ENCODE measurements around the gene ARPC3. TPM values are rescaled to one million over a fixed set of nuclear protein-coding genes. Genes with fewer than 3 reads are reported as not detected.
"Not testable (repeated sequence)": the region's sequence is repeated elsewhere in the genome, so short reads cannot be mapped to it uniquely, and the experiment has no call there.

ARPC3 gene
- total and polyA plus RNA-seq, 2 donors, result 151 to 220 TPM

DNA sequence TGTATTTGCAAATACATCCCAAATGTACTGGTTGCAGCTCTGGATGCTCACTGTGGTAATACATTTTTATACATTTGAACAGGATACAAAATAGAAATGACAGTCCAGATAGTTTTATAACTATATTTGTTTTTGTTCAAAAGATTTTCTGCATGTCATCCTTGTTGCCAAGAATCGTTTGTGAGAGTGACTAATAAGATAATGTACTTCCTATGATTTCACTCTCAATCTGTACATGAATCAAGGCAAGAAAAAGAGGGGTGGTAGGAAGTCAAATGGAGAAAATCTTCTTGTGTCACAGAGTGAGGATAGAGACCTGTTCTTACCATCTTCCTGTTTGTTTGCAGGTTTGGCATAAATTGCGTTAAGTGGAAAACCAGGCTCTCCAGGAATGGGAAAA, 13.9 kb downstream of the ARPC3 start:
- WGBS, result 55% methylated on average over 2 of the region's 2 CpGs
- Histone ChIP-seq H3K4me3 (ENCODE audit: low read depth, low read length) (no peak overlapping the region), H3K27ac (ENCODE audit: low read depth) (no peak overlapping the region), H3K36me3 (ENCODE audit: insufficient read depth) (peaks cover 2% of the 10 kb centered on the region), H3K4me1 (ENCODE audit: insufficient read depth) (no peaks in the 10 kb centered on the region)
- DNase-seq (ENCODE audit: extremely low spot score), result no peak

DNA sequence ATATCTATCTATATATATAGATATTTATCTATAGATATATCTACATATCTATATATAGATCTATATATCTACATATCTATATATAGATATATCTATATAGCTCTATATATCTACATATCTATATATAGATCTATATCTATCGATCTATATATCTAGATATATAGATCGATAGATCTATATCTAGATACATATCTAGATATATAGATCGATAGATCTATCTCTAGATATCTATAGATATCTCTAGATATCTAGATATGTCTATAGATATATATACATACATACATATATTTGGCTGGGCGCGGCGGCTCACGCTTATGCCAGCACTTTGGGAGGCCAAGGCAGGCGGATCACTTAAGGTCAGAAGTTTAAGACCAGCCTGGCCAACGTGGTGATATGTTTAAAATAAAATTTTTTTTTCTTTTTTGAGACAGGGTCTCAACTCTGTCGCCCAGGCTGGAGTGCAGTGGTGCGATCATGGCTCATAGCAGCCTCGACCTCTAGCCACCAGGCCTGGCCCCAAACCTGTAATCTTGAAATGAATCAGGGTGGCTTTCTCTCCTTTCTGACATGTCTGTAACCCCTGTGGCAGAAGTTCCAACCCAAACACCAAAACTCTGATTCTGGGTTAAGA, 18.1 kb downstream of the ARPC3 start:
- no peak overlapping the region for H3K27ac ChIP-seq (ENCODE audit: low read depth)
- no peaks in the 10 kb centered on the region for H3K4me1 ChIP-seq (ENCODE audit: insufficient read depth)
- no peak for DNase-seq (ENCODE audit: extremely low spot score)
- H3K36me3 ChIP-seq (ENCODE audit: insufficient read depth), result no peaks in the 10 kb centered on the region
- H3K4me3 ChIP-seq (ENCODE audit: low read depth, low read length), result no peak overlapping the region
- 83% methylated on average over 12 of the region's 12 CpGs for WGBS

DNA sequence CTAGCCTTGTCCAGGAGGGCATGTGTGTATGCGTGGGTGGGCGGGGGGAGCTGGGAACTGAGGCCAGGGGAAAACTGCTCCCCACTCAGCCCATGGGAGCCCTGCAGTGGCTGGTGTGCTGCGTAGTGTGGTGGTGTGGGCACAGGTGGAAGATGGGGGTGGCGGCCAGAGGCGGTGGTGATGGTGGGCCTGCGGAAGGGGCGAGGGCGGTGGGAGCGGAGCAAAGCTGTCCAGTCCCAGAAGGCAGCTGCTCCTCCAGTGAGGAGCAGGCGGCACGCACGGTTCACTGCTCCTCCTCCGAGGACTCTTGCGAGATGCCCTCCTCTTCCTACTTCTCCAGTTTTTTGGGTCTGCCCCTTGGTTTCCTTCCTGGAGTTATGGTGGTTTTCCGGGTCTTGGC, 20.5 kb downstream of the ARPC3 start:
- not testable (repeated sequence) for H3K27ac ChIP-seq (ENCODE audit: low read depth); H3K4me3 ChIP-seq (ENCODE audit: low read depth, low read length); H3K4me1 ChIP-seq (ENCODE audit: insufficient read depth); DNase-seq (ENCODE audit: extremely low spot score); H3K36me3 ChIP-seq (ENCODE audit: insufficient read depth)
- WGBS, result 93% methylated on average over 15 of the region's 15 CpGs

DNA sequence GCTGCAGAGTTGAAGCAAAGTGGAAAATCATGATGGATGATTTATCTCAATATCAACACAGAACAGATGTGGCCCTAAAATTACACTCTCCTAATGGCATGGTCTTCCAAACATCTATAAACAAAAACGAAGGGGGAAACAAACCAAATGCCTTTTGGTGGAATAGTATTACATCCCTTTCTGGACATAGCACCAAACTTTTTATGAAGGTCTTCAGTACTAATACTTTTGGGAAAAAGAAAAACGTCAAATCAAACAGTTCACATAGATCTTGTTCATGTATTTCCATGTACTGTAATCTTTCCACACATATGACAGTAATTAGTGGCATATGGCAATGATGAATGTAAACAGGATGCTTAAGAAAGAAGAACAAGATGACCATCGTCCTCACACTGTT, 23.7 kb downstream of the ARPC3 start:
- WGBS, result 30% methylated on average over 3 of the region's 3 CpGs
- no peak overlapping the region for H3K4me3 ChIP-seq (ENCODE audit: low read depth, low read length)
- no peaks in the 10 kb centered on the region for H3K36me3 ChIP-seq (ENCODE audit: insufficient read depth)
- no peak overlapping the region for H3K27ac ChIP-seq (ENCODE audit: low read depth)
- no peaks in the 10 kb centered on the region for H3K4me1 ChIP-seq (ENCODE audit: insufficient read depth)
- DNase-seq (ENCODE audit: extremely low spot score), result no peak

GRCh38 chr12:110424237-110424636, 25.9 kb downstream of the ARPC3 start:
- Histone ChIP-seq H3K36me3 (ENCODE audit: insufficient read depth) (no peaks in the 10 kb centered on the region), H3K4me3 (ENCODE audit: low read depth, low read length) (no peak overlapping the region), H3K4me1 (ENCODE audit: insufficient read depth) (no peaks in the 10 kb centered on the region), H3K27ac (ENCODE audit: low read depth) (no peak overlapping the region)
- WGBS, result 86% methylated on average over 3 of the region's 3 CpGs
- no peak for DNase-seq (ENCODE audit: extremely low spot score)

- Histone ChIP-seq H3K4me3 (ENCODE audit: low read depth, low read length) (no peak overlapping the region), H3K36me3 (ENCODE audit: insufficient read depth) (no peaks in the 10 kb centered on the region), H3K27ac (ENCODE audit: low read depth) (no peak overlapping the region), H3K4me1 (ENCODE audit: insufficient read depth) (no peaks in the 10 kb centered on the region)
- WGBS, result 81% methylated on average over 4 of the region's 4 CpGs
- DNase-seq (ENCODE audit: extremely low spot score), result no peak
Measured at GRCh38 chr12:110421701-110422100, 28.4 kb downstream of the ARPC3 start.

DNA sequence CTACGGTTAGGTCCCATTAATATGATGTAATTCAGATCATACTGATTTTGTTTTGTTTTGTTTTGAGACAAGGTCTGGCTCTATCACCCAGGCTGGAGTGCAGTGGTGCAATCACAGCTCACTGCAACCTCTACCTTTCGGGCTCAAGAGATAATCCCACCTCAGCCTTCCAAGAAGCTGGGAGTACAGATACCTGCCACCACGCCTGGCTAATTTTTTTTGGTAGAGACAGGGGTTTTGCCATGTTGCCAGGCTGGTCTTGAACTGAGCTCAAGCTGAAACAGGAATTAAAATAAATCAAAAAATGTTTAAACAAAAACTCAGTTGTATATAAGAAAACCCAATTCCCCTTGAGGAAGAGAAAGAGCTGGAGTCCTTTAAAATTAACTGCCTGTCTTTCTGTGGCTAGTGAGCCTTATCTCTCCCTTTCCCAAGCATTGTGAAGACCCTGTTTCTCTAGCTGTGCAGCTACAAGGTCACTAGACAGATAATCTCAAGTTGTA, 28.9 kb downstream of the ARPC3 start:
- no peak for DNase-seq (ENCODE audit: extremely low spot score)
- no peaks in the 10 kb centered on the region for H3K4me1 ChIP-seq (ENCODE audit: insufficient read depth)
- no peaks in the 10 kb centered on the region for H3K36me3 ChIP-seq (ENCODE audit: insufficient read depth)
- H3K4me3 ChIP-seq (ENCODE audit: low read depth, low read length), result no peak overlapping the region
- WGBS, result 54% methylated on average over 3 of the region's 3 CpGs
- no peak overlapping the region for H3K27ac ChIP-seq (ENCODE audit: low read depth)

DNA sequence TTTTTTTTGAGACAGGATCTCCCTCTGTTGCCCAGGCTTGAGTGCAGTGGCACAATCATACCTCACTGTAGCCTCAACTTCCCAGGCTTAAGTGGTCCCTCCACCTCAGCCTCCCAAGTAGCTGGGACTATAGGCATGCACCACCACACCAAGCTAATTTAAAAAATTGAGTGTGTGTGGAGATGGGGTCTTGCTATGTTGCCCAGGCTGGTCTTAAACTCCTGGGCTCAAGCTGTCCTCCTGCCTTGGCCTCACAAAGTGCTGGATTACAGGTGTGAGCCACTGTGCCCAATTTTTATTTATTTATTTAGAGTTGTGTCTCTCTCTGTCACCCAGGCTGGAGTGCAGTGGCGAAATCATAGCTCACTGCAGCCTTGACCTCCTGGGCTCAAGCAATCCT, 29.5 kb downstream of the ARPC3 start:
- not testable (repeated sequence) for H3K4me3 ChIP-seq (ENCODE audit: low read depth, low read length); H3K27ac ChIP-seq (ENCODE audit: low read depth); H3K36me3 ChIP-seq (ENCODE audit: insufficient read depth); H3K4me1 ChIP-seq (ENCODE audit: insufficient read depth); DNase-seq (ENCODE audit: extremely low spot score)
- 96% methylated on average over 1 of the region's 1 CpG for WGBS

DNA sequence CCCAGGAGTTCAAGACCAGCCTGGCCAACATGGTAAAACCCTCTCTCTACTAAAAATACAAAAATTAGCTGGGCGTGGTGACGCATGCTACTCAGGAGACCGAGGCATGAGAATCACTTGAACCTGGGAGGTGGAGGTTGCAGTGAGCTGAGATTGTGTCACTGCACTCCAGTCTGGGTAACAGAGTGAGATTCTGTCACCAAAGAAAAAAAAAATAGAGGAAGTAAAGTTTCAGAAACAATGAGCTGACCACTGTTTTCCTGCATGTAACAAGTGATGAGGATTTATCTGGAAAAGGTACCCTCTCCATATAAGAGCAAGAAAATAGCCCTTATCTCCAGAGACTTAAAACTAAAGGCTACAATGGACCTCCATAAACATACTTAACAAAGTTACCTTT, 33.0 kb downstream of the ARPC3 start:
- not testable (repeated sequence) for H3K27ac ChIP-seq (ENCODE audit: low read depth); H3K36me3 ChIP-seq (ENCODE audit: insufficient read depth); H3K4me3 ChIP-seq (ENCODE audit: low read depth, low read length); DNase-seq (ENCODE audit: extremely low spot score); H3K4me1 ChIP-seq (ENCODE audit: insufficient read depth)
- 82% methylated on average over 3 of the region's 3 CpGs for WGBS

DNA sequence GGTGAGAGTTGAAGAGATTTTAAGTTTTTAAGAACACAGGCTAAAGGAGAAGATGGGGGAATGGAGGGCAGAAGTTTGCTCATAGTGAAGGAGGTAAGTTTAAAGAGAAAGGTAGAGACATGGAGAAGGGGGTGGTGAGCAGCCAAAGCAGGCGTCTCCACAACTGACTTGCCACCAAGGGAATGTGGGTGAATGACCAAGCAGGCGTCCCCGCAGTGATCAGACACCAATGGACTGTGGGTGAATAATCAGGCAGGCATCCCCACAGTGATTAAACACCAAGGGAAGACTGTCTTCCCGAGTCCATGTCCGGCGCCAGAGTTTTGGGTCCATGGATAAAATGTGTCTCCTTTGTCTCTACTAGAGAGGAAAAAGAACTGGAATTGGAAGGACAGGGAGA, 40.1 kb downstream of the ARPC3 start:
- H3K27ac ChIP-seq (ENCODE audit: low read depth); H3K4me3 ChIP-seq (ENCODE audit: low read depth, low read length); DNase-seq (ENCODE audit: extremely low spot score); H3K36me3 ChIP-seq (ENCODE audit: insufficient read depth); H3K4me1 ChIP-seq (ENCODE audit: insufficient read depth): not testable (repeated sequence)
- 89% methylated on average over 6 of the region's 6 CpGs for WGBS

DNA sequence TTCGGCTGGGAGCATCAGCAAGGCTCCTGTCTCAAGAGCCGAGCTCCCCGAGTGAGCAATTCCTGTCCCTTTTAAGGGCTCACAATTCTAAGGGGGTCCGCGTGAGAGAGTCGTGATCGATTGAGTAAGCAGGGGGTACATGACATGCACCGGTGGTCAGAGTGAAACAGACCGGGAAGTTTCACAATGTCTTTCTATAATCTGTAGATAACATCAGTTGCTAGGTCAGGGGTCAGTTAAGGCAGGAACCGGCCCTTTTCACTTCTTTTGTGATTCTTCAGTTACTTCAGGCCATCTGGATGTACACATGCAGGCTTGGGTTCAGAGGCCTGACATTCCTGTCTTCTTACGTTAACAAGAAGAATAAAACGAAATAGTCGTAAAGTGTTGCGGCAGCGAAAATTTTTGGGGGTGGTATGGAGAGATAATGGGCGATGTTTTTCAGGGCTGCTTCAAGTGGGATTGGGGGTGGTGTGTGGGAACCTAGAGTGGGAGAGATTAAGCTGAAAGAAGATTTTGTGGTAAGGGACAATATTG, 44.9 kb downstream of the ARPC3 start:
- H3K27ac ChIP-seq (ENCODE audit: low read depth); H3K36me3 ChIP-seq (ENCODE audit: insufficient read depth); H3K4me1 ChIP-seq (ENCODE audit: insufficient read depth); H3K4me3 ChIP-seq (ENCODE audit: low read depth, low read length); DNase-seq (ENCODE audit: extremely low spot score): not testable (repeated sequence)
- WGBS, result 86% methylated on average over 16 of the region's 16 CpGs

DNA sequence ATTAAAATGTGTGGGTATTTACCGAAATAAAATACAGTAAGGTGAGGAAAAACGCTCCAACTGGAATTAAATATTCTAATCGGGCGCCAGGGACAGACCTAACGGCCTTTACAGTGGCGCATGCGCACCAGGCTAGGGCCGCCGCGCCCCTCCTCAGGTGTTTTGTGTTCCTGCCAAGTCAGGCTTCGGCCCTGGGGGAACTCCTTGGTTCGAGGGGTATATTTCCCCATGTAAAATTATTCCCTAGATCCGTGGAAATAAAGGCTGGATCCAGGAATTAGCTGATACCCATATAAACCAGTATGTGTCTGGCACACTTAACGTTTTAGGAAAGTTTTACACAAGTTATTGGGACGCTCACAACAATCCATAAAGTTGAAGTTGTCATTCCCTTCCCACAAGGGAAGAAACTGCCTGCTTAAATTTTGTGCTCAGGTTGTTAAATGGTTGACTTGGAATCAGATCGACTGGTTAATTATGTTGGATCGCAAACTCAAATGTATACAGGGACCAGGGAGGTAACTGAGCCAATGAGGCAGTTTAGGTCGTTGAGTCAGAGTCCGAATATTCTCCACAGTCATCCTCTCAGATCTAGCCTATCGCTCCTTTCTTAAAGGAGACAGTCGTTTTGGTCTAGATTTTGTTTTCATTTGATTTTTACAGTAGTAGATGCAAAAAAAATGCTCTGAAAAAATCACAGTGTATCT, 46.0 kb downstream of the ARPC3 start:
- no peaks in the 10 kb centered on the region for H3K36me3 ChIP-seq (ENCODE audit: insufficient read depth)
- H3K27ac ChIP-seq (ENCODE audit: low read depth), result peak overlapping the region; percentile 68
- peak; percentile 58 for DNase-seq (ENCODE audit: extremely low spot score)
- peak overlapping the region; percentile 91 for H3K4me3 ChIP-seq (ENCODE audit: low read depth, low read length)
- H3K4me1 ChIP-seq (ENCODE audit: insufficient read depth), result no peaks in the 10 kb centered on the region
- WGBS, result 19% methylated on average over 21 of the region's 21 CpGs

DNA sequence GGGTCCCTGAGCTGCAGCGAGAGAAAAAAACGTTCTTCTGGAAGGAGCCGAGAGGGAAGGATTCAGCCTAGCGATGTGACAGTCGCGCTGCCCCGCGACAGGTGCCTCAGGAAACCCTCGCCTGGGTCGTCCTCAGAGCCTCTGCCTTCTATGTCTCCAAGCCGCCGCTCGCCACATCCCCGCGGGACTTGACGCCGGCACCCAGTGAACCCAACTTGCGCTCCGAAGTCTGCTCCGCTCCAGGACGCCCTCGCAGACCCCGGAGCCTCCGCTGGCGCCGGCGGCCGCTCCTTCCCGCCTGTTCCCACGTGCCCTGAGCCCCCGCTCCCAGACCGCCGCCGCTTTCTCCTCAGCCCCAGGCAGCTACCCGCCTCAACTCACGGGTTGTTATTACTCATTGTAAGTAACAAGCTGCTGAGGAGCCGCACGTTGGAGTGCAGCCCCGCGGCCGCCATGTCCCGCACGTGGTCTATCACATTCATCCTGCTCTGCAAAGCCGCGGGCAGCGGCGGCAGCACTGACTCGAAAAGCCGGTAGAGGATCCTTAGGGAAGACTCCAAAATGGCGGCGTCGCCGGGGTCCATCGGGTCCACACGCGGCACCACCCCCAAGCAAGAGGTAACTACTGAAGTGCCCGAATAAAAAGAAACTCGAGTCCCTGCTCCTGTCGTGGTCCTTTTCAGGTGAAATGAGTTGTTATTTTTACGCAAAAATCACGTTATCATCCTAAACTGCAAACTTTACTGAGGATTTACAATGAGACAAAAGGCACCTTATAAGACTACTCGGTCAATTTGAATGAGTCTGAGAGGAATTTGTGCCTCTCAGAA, 46.8 kb downstream of the ARPC3 start, which contains the start of gene ANAPC7:
TSS of gene ANAPC7 (minus strand) at position 563 of the 830 bp plus-strand sequence. CDS start at position 482, 81 bp downstream.
- Histone ChIP-seq H3K4me3 (ENCODE audit: low read depth, low read length) (peak within 1 kb of the TSS; percentile 91), H3K4me1 (ENCODE audit: insufficient read depth) (no peaks in the 10 kb centered on the region), H3K36me3 (ENCODE audit: insufficient read depth) (no peaks in the 10 kb centered on the region), H3K27ac (ENCODE audit: low read depth) (peak within 1 kb of the TSS; percentile 76)
- WGBS, result under 1% methylated on average over 62 of the region's 62 CpGs
- peak; percentile 80 for DNase-seq (ENCODE audit: extremely low spot score)
